Suppressor macrophage treated with lipopolysaccharide for 1 hour (primary cell): ENCODE results near the gene FANCC.
"Not testable (repeated sequence)": the region's sequence is repeated elsewhere in the genome, so short reads cannot be mapped to it uniquely, and the experiment has no call there.

ENCODE experiments used
- DNase-seq, 3 donors: peaks; one replicate each; pipeline ENCODE4 v3.0.0-alpha.2; 2020 to 2022

Gene FANCC

DNA sequence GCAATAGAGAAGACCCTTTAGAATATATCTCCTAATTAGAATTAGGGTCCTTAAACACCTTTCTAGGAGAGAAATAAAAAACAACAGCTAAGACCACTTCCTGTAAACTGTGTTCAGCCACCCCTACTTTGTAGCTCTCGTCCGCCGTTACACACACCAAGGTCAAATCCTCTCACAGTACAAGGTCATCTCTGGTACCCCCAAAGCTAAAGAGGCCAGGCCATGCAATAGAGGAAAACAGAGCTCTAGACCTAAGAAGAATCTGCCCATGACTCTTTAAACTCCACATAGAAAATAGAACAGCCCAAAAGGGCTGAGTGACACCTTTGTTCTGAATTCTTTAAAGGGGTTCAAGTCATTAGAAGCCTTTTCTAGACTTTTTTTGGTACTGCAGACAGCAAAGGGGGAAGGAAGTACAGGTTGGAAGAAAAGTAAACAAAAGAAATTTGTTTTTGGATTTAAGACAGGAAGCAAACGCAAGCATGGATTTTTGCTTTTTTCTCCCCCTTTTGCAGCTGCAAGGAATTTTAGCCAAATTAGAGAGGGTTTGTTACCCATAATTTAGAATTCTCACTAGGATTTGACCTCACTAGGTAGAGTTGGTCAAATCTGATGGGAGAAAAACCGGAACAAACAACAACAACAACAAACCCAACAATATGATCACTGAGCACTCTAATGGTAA is 13.4 kb upstream of the FANCC start:
- DNase-seq = no peak

DNA sequence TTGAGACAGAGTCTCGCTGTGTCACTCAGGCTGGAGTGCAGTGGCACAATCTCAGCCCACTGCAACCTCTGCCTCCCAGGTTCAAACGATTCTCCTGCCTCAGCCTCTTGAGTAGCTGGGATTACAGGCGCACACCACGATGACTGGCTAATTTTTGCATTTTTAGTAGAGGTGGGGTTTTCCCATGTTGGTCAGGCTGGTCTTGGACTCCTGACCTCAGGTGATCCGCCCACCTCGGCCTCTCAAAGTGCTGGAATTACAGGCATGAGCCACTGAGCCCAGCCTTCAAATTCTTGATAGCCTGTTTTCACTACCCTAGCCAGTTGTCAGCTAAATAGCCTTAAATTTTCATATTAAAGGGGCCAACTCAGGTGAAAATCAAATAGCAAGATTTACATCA is 11.6 kb upstream of the FANCC start:
- not testable (repeated sequence) for DNase-seq

DNA sequence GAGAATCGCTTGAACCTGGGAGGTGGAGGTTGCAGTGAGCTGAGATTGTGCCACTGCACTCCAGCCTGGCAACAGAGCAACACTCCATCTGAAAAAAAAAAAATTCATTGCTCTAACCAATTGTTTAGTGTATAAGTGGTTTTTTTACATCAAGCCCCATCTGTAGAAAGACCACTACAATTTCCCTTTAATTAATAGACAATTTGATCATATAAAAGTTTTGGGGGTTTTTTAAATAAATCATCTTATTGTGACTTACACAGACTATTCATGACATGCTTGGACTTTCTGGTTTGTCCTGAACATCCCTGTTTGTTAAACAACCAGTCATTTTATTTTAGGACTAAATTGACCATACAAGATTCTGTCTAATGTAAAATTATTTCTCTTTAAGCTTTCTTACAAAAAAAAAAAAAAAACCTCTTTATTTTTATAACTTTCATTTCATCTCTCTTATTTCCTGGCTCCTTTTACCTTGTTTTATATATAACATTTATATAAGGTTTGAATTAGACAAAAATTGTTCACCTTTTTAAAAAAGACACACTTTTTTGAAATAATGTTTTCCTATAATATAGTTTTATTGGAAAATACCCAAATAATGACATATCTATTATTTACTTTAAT is 9.8 kb upstream of the FANCC start:
- no peak for DNase-seq

DNA sequence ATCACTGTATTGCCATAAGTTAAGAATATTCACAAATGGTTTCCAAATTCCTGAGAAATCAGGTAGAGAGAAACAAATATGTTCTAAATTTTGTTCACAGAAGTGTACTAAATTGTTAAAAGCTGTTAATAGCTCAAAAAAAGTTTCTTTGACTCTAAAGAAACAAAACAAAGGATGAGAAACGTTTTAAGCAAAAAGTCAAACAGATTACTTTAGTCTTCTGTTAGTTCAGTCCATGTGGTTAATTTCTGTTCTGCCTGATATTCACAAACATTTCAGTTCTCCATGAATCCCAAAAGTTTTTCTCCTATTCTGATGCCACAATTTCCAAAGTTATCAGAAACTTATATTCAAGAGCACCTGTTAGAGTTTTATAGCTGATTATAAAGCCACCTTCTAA is 7.7 kb upstream of the FANCC start:
- no peak for DNase-seq

DNA sequence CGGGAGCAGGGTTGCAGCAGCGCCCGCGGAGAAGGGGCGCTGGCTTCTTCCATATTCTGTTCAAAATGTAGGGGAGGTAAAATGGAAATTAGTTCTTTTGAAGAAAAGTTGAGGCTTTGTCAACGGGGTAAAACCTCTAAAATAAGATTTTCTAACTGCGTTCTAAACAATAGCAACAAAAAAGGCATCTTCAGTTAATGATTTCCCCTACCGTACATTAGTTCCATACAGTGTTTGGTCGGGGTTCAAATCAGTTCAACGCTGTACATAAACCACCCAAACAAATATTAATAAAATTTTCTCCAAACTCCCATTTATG is 343 bp upstream of the FANCC start:
- DNase-seq = no peak

DNA sequence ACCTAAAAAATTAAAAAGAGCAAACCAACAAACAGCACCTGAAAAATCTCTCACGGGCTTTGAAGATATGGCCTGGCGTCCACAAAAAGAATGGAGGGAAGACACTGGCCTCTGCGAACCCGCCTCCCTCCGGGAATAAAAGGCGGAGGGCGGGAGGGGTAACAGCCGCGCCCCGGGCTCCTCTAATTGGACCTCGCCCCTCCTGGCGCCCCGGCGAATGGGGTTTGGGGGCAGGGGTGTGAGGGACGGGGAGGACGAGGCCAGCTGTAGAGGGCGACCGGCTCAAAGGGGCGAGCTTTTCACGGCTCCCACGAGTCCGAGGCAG is 753 bp downstream of the FANCC start:
- DNase-seq = peak; percentile 55 to 75 (median 63)

DNA sequence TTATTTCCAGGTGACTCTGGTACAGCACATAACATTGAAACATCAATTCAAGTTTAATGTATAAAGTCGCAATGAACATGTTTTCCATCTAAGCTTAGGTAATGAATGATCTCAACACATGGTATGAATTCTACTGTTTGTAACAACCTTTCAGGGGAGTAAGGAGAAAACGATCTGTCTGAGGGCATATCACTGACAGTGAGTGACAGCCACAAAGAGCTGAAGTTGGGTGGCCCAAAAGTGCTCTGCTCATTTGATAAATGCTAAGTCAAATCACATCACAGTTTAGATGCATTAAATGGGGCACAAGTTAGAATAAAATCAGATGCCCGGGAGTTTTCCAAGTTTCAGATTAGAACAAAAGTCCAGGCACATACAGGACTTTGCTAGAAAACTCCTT is 1.2 kb downstream of the FANCC start:
- no peak for DNase-seq

DNA sequence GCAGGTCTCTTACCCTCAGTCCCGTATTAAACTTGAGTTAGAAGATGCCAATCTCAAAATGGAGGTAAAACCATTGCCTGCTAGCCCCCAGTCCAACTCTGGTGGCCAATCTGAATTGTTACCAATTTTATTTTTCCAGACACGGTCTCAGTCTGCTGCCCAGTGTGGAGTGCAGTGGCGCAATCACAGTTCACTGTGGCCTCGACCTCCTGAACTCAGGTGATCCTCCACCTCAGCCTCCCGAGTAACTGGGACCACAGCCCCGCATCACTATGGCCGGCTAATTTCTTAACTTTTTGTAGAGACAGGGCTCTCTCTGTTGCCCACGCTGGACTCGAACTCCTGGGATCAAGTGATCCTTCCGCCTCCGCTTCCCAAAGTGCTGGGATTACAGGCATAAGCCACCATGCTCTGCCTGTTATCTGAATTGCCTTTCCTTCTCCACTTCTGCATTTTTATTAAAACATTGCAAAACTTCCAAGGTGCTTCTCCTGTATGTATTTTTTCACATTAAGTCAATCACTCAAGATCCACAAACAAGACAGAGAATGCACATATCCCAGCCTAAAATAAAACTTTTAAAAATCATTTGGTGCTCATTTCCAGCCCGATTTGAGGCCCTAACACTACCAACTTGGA is 2.3 kb downstream of the FANCC start:
- DNase-seq = no peak

DNA sequence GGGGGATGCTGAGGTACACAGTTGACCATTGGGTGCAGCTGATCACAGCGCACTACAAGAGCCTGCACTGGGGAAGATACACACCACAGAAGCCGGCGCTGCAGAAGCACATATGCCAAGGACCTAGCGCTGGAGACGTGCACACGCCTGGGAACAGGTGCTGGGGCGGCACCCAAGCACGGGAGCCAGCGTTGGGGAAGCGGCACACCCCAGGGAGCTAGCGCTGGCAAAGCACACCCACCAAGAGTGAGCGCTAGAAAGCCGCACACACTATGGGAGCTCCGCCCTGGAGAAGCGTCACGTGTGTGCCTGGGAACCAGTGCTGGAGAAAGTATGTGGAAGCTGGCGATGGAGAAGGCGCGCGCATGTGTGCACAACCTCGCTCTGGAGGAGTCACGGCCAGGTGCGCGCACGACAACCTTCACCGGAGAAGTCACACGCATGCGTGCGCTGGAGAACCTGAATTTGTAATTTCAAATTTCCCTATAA is 4.5 kb downstream of the FANCC start:
- peak; percentile 39 to 51 (median 41) for DNase-seq

DNA sequence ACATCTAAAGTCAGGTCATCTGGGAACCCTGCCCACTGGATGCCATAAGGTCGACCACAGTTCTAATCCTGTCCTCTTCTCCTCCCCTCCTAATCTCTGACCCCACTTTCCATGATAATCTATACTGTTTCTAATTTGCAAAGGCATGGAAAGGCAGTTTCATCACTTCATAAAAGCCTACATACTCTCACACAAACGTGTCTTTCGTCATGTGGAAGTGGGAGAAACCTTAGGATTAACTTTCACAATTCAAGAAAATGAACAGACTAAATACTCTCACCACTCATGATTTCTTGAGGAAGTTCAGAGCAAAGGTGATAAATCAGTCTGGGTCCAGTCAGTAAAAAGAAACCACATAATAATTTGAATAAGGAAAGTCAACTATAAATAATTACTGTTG is 5.5 kb downstream of the FANCC start:
- peak; percentile 3 to 27 (median 26) for DNase-seq

DNA sequence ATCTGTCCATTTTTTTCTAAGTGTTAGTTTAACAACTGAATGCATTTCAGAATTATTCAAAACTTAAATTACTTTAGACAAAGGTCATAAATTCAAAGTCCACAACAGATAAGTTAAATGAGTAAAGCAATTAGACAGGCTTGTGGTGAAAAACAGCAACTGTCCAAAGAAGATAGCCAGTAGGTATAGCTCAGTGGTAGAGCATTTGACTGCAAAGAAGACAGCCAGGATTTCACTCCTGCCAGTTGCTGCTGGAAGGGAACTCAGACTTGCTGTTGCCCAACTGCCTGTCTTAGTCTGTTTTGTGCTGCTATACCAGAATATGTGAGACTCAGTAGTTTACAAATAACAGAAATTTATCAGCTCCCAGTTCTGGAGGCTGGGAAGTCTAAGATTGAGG is 10.0 kb downstream of the FANCC start:
- no peak for DNase-seq

DNA sequence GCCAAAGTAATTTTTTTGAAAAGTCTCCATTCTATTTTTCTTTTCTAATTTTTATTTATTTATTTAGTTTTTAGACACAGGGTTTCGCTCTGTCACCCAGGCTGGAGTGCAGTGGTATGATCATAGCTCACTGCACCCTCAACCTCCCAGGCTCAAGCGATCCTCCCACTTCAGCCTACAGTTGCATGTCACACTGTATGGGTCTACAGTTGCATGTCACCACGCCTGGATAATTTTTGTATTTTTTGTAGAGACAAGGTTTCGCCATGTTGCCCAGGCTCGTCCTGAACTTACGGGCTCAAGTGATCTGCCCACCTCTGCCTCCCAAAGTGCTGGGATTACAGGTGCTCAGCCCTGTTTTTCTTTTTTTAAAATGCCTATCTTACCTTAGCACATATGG is 10.7 kb downstream of the FANCC start:
- no peak for DNase-seq

DNA sequence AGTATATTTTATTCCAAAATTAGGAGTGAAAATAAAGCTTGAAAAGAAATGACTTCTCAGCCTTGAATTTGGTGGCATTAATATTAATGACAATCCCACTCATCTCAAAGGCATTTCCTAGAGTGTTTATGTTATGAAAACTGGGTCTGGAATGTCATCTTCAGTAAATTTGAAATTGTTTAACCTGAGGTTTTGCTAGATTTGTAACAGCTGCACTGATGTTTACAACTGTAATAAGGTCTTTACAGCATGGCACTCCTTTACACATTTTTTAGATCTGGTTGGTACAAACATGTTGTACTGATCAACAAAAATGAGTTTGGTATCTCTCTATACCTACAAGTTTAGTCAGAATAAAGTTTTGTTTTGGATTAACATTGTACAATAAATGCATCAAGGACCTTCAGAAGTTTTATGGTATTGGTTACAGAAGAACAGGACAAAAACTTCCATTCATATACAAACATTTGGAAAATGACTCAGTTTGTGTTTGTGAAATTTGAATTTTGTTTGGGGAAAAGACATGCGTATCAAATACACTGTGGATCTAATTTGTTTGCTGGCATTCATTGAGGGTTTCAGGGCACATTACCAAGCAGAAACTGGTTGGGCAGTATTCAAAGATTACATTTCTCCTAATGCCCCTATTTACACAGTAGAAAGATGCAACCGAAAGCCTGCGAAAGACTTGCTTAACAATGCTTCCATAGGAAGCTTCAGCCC is 11.6 kb downstream of the FANCC start:
- no peak for DNase-seq

DNA sequence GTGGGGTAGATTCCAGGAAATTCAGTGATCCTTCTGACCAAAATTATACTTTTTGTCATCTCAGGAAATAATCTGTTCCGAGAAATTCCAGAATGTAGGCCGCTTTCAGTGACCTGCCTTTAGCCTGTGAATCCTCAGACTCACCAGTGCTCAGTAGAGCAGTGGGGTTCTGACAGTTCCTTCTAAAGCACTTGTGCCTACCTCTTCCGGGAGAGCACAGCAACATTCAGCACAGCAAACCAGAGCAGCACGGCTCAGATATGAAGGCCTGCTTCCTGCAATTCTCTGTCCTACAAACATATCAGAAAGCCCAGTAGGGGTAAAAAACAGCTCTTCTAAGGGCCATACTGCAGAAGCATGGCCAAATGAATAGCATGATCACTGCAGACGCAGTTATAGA is 15.0 kb downstream of the FANCC start:
- no peak for DNase-seq

DNA sequence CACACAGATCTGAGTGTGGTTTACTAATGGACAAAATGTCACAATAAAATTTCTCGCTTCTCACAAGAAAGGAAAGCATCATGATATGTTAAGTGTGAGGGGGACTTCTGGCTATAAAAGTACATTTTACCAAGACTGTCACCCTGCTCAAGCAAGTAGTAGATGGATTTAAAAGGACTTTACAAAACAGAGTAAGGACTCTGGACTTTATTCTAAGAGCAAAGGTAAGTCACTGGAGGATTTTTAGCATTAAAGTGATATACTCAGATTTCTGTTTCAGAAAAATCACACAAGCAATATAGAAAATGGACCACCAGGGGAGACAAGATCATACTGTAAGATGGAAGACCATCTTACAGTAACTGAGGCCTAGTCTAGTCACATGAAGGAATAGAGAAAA is 19.7 kb downstream of the FANCC start:
- DNase-seq = no peak

DNA sequence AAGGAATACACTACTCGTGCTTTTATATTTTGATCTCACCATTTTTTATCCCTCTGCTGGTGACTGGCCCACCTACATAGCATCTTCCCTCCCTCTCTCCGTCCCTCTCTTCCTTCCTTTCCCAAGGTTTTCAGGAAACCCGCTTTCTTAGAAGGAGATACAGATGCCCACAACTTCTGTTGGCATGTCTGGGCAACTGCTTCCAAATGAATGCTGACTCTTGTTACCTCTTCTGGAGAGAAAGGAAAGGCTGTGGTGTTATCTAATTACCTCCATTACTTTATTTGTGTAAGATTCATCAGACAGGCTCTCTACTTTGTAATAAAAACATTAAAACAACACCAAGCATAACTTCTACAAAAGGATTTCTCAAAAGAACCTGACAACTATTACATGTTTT is 20.2 kb downstream of the FANCC start:
- no peak for DNase-seq

DNA sequence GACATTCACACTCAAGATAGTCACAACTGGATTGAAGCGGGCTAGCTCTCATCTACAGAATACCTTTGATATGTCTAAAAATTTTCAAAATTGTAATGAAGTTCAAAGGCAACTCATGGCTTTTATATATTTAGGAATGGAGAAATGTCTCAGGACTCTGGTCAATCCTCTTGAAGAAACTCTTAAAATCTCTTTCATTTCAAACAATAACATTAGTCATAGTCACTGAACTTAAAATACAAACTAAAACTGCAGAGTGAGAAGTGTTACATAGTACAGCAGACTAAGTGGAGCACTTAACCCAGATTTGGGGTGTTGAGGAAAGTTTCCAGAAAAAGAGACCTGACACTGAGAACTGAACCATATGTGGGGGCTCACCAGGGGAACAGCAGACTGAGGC is 20.7 kb downstream of the FANCC start:
- no peak for DNase-seq

DNA sequence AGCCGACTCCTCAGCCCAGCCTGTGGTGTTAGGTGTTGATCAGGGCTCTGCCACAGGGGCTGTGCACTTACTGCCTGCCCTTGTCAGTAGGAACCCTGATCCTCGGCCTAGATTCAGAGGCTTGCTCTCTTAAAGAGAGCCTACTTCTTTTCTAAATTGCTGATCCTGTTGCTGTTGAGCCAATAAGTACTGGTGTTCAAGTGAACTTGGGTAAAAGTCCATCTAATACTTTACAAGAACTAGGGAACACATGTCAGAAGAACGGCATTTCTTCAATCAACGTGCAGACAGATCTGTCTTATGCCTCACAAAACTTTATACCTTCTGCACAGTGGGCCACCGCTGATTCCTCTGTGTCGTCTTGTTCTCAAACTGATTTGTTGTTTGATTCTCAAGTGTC is 24.2 kb downstream of the FANCC start:
- not testable (repeated sequence) for DNase-seq

DNA sequence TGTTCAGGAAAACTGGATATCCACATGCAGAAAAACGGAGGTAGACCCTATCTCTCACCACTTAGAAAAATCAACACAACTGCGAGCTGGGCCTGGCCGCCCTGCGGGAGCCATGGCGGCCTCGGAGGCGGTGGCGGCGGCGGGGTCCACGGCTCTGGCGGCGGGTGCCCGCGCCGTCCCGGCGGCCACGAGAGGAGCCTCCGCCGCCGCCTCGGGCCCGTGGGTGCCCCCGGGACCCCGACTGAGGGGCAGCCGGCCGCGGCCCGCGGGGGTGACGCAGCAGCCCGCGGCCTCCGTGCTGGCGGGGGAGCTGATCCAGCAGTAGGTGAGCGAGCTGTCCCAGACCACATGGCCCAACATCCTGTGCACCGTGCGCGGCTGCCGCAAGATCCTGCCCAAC is 25.3 kb downstream of the FANCC start:
- DNase-seq = no peak

DNA sequence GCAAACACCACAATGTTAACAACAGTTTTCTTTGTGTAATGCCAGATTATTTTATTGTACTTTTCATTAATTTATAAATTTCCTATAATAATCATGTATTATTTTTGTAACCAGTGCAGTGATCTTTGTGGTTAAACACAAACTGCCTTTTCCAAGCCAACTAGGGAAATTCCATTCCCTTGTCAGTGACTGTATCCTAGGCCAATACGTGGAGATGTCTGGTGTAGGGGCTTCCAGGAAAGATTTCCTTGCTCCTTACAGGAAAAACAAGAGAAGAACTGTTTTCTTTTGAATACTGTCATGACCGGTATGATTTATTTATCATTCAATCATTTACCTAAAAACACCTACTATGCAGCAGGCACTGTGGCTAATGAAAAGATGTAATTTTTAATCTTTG is 31.4 kb downstream of the FANCC start:
- DNase-seq = no peak

DNA sequence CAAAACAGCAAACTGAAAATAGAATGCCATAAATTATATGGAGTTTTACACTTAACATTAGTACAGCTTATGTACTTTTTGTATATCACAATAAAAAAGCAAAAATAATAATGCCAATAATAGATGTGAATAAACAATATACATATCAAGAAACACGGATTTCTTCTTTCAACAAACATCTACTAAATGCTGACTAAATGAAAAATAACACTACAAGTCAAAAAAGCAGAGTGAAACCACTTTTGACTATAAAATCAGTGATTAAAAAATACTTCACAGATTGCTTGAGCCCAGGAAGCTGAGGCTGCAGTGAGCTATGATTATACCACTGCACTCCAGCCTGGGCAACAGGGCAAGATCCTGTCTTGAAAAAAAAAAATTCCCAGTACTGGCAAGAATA is 32.2 kb downstream of the FANCC start:
- DNase-seq = no peak

DNA sequence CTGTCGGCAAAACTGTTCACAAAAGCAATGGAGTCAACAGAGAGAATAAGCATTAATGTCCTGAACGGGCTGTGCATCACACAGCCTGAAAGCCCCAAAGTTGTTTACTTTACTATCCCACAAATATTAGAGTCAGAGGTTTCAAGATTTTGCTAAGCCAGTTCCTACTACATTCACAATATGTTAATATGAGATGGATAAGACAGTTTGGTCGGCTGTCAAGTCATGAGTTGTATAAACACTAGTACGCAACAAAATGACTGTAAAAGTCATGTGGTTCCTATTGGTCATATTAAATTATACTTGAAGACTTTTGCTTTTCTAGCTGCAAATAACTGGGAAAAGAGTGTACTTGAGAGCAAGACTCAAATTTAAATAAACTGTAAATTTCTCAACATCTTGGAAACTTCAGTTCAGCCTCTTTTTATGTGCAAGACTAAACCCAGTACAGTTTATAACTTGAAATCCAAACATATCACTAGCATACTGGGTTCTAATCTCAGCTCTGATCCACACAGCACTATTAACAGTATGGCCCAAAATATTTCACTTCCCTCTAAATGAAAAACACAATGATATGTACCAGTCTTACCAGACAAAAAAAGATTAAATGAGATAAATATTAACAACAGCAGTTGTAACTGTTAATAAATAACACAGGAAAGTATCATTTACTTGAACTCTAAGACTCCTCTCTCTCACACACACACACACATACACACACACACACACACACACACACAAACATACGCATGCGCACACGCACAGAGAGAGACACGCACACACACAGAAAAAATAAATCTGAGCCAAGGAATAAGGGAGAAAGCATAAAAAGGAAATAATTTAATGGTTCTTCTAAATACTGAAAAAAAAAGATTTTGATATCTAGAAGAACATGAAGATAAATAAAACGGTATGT is 33.1 kb downstream of the FANCC start:
- no peak for DNase-seq

DNA sequence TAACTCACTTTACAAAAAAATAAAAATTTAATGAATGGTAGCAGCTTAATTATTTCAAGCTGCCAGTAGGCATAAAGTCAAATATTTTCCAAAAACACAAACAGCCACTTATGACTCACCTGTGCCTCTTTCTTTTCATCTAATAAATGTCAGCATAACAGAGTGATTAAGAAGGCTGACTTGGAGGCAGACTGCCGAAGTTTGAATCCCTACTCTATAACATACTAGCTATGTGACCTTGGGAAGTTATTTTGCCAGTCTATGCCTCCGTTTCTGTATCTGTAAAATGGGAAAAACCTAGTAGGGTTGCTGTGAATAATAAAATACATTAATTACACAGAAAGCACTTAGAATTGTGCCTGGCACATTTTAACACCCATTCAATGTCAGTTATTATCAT is 33.8 kb downstream of the FANCC start:
- DNase-seq = no peak
